Ascending aorta (tissue), 2 donors: ENCODE measurements around the gene APOL4. TPM values are rescaled to one million over a fixed set of nuclear protein-coding genes. Genes with fewer than 3 reads are reported as not detected.

Experiments used
- DNase-seq, 2 donors: peaks; one replicate each; pipeline ENCODE4 v3.0.0-alpha.2; 2019; ENCODE audit warnings: low spot score in 2 of 2
- H3K27ac ChIP-seq, 2 donors: fragments of 200-600 bp; sonication (generic); one replicate each; pipeline ENCODE4 v1.5.1; 2016 to 2017; ENCODE audit warnings: mild to moderate bottlenecking in 1 of 2
- H3K27me3 ChIP-seq: fragments of 200-600 bp; sonication (generic); one replicate; pipeline ENCODE4 v1.5.1; 2017
- H3K36me3 ChIP-seq, 2 donors: fragments of 200-600 bp; sonication (generic); one replicate each; pipeline ENCODE4 v1.5.1; 2016
- H3K4me1 ChIP-seq, 2 donors: fragments of 200-600 bp; sonication (generic); one replicate each; pipeline ENCODE4 v1.5.1; 2016 to 2017; ENCODE audit warnings: mild to moderate bottlenecking in 1 of 2
- H3K4me3 ChIP-seq, 2 donors: fragments of 200-600 bp; sonication (generic); one replicate each; pipeline ENCODE4 v1.5.1; 2016 to 2017; ENCODE audit warnings: mild to moderate bottlenecking in 1 of 2
- H3K9me3 ChIP-seq, 2 donors: fragments of 200-600 bp; sonication (generic); one replicate each; pipeline ENCODE4 v1.5.1; 2016
- CTCF ChIP-seq, 3 experiments: fragments of 200-600 bp in 2 of 3; fragments of 450-650 bp in 1 of 3; sonication (generic) in 2 of 3; IDR thresholded peaks; one replicate each; pipeline ENCODE4 v1.5.1; 2016 to 2019; ENCODE audit warnings: antibody characterized with exemption in 3 of 3, mild to moderate bottlenecking in 1 of 3, moderate library complexity in 1 of 3
- intact Hi-C: fragments of 100-400 bp; cut with DNase I; formaldehyde crosslinking; loops from one replicate; pipeline ENCODE4 v1.15.1; 2023
- total RNA-seq: library from RNA; depleted of rRNA; stranded (reverse); fragments of >200 nt; gene quantifications from one replicate; pipeline ENCODE4 v1.1.0, GENCODE V29; 2016

APOL4 gene
- total RNA-seq, 1 donor from 2014 or later = not detected

GRCh38 chr22:36199001-36199551 lies 2.5 kb downstream of the APOL4 start:
- no peak for TF ChIP-seq CTCF (IDR thresholded peaks at IDR 0.05)
- peak in 1 of 2 donors; percentile 50 for DNase-seq
- Histone ChIP-seq H3K4me3 (no peak overlapping the region), H3K27me3 (no peaks in the 10 kb centered on the region), H3K9me3 (no peaks in the 10 kb centered on the region), H3K36me3 (no peaks in the 10 kb centered on the region), H3K27ac (no peak overlapping the region), H3K4me1 (no peaks in the 10 kb centered on the region)
- intact Hi-C loops = loop anchor here (5.0 kb wide), 2 partner anchors 38 to 288 kb away; partner anchors contain the start of gene APOL2

DNA sequence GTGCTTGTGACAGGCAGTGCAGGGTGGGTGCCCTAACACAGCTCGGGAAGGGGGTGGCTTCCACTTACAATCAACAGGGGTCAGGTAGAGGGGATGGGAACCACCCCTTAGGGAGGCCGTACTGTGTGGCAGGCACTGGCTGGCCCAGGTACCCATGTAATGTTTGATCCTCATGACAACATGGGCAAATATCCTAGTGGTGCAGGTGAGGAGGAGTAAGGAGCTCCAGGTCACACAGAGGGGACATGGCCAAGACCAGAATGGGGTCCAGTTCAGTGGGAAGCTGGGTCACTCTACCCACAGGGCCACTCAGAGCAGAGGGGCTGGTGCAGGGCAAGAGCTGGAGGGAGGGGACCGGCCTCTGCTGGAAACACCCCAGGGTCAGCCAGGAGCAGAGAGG lies 3.1 kb downstream of the APOL4 start:
- no peak overlapping the region for H3K4me3 ChIP-seq
- peak in 1 of 2 donors; percentile 56 for DNase-seq
- H3K4me1 ChIP-seq = no peaks in the 10 kb centered on the region
- no peak for TF ChIP-seq CTCF (IDR thresholded peaks at IDR 0.05)
- no peaks in the 10 kb centered on the region for H3K27me3 ChIP-seq
- no peaks in the 10 kb centered on the region for H3K36me3 ChIP-seq
- intact Hi-C loops = loop anchor here (5.0 kb wide), 2 partner anchors 39 to 289 kb away; partner anchors contain the start of gene APOL2
- no peak overlapping the region for H3K27ac ChIP-seq
- H3K9me3 ChIP-seq = no peaks in the 10 kb centered on the region

GRCh38 chr22:36197514-36198146 lies 4.0 kb downstream of the APOL4 start:
- no peaks in the 10 kb centered on the region for H3K36me3 ChIP-seq
- H3K27me3 ChIP-seq = no peaks in the 10 kb centered on the region
- peak in 1 of 2 donors; percentile 61 for DNase-seq
- TF ChIP-seq CTCF (IDR thresholded peaks at IDR 0.05) = no peak
- no peak overlapping the region for H3K27ac ChIP-seq
- no peak overlapping the region for H3K4me3 ChIP-seq
- no peaks in the 10 kb centered on the region for H3K4me1 ChIP-seq
- no peaks in the 10 kb centered on the region for H3K9me3 ChIP-seq
- intact Hi-C loops = loop anchor here (5.0 kb wide), 2 partner anchors 40 to 290 kb away; partner anchors contain the start of gene APOL2

GRCh38 chr22:36197065-36197440 lies 4.6 kb downstream of the APOL4 start:
- Histone ChIP-seq H3K4me1 (no peaks in the 10 kb centered on the region), H3K27ac (peak overlapping the region in 1 of 2 donors; percentile 27), H3K9me3 (no peaks in the 10 kb centered on the region), H3K4me3 (no peak overlapping the region), H3K27me3 (no peaks in the 10 kb centered on the region), H3K36me3 (no peaks in the 10 kb centered on the region)
- no peak for TF ChIP-seq CTCF (IDR thresholded peaks at IDR 0.05)
- intact Hi-C loops = loop anchor here (5.0 kb wide), 2 partner anchors 40 to 290 kb away; partner anchors contain the start of gene APOL2
- peak in 1 of 2 donors; percentile 73 for DNase-seq

GRCh38 chr22:36196254-36197064 lies 5.2 kb downstream of the APOL4 start:
- no peaks in the 10 kb centered on the region for H3K4me1 ChIP-seq

More at GRCh38 chr22:36196254-36197064, 5.2 kb downstream of the APOL4 start:
- intact Hi-C loops = loop anchor here (5.0 kb wide), 2 partner anchors 41 to 291 kb away; partner anchors contain the start of gene APOL2
- H3K9me3 ChIP-seq = no peaks in the 10 kb centered on the region
- no peak for TF ChIP-seq CTCF (IDR thresholded peaks at IDR 0.05)
- no peaks in the 10 kb centered on the region for H3K36me3 ChIP-seq
- H3K27ac ChIP-seq = peak overlapping the region in 1 of 2 donors; percentile 27
- DNase-seq = no peak
- no peaks in the 10 kb centered on the region for H3K27me3 ChIP-seq
- H3K4me3 ChIP-seq = no peak overlapping the region
